H9 (cell line): ENCODE results near the gene MB21D2. TPM values are rescaled to one million over a fixed set of nuclear protein-coding genes. Genes with fewer than 3 reads are reported as not detected.

ENCODE experiments used
- DNase-seq: peaks from one replicate; pipeline ENCODE4 v3.0.0-alpha.2; 2017
- H2AFZ ChIP-seq: one replicate; pipeline ENCODE4 v1.6.1; 2013; ENCODE audit warnings: mild to moderate bottlenecking, low read length, control low read depth, moderate library complexity
- H2AK5ac ChIP-seq: 2 replicates; pipeline ENCODE4 v1.6.1; 2013; ENCODE audit warnings: low read length, control low read depth, mixed read lengths; ENCODE audit not compliant: insufficient read length
- H2BK120ac ChIP-seq: one replicate; pipeline ENCODE4 v1.6.1; 2013; ENCODE audit warnings: low read depth, mild to moderate bottlenecking, low read length, control low read depth, inconsistent platforms; ENCODE audit not compliant: poor library complexity, severe bottlenecking
- H2BK12ac ChIP-seq: 2 replicates; pipeline ENCODE4 v1.6.1; 2013; ENCODE audit warnings: low read length, control low read depth, mixed read lengths, low read depth; ENCODE audit not compliant: insufficient read length
- H2BK15ac ChIP-seq: 2 replicates; pipeline ENCODE4 v1.6.1; 2013; ENCODE audit warnings: low read depth, low read length, control low read depth
- H2BK20ac ChIP-seq: one replicate; pipeline ENCODE4 v1.6.1; 2013; ENCODE audit warnings: low read depth, mild to moderate bottlenecking, low read length, control low read depth, inconsistent platforms; ENCODE audit not compliant: poor library complexity, severe bottlenecking
- H2BK5ac ChIP-seq: 2 replicates; pipeline ENCODE4 v1.6.1; 2013; ENCODE audit warnings: low read length, control low read depth, mixed read lengths; ENCODE audit not compliant: insufficient read length
- H3K14ac ChIP-seq: 2 replicates; pipeline ENCODE4 v1.6.1; 2013; ENCODE audit warnings: low read length, control low read depth; ENCODE audit not compliant: insufficient read depth
- H3K18ac ChIP-seq: 2 replicates; pipeline ENCODE4 v1.6.1; 2013; ENCODE audit warnings: low read depth, mild to moderate bottlenecking, mixed read lengths, low read length, control low read depth; ENCODE audit not compliant: insufficient read length
- H3K23ac ChIP-seq: 2 replicates; pipeline ENCODE4 v1.6.1; 2013; ENCODE audit warnings: low read length, control low read depth, mixed read lengths, low read depth; ENCODE audit not compliant: insufficient read length
- H3K23me2 ChIP-seq: 2 replicates; pipeline ENCODE4 v1.6.1; 2013; ENCODE audit warnings: low read depth, mild to moderate bottlenecking, mixed read lengths, low read length, control low read depth; ENCODE audit not compliant: insufficient read length, poor library complexity, severe bottlenecking
- H3K27ac ChIP-seq: 2 replicates; pipeline ENCODE4 v1.5.1; 2013; ENCODE audit warnings: low read length, control low read depth, mixed read lengths, low read depth; ENCODE audit not compliant: insufficient read length
- H3K27me3 ChIP-seq: 2 replicates; pipeline ENCODE4 v1.6.1; 2013; ENCODE audit warnings: low read length, control low read depth, inconsistent platforms; ENCODE audit not compliant: insufficient read depth
- H3K4ac ChIP-seq: 2 replicates; pipeline ENCODE4 v1.6.1; 2013; ENCODE audit warnings: low read depth, mild to moderate bottlenecking, control low read depth, inconsistent platforms, low read length, moderate library complexity
- H3K4me1 ChIP-seq: 2 replicates; pipeline ENCODE4 v1.6.1; 2013; ENCODE audit warnings: low read length, control low read depth, inconsistent platforms; ENCODE audit not compliant: insufficient read depth
- H3K4me2 ChIP-seq: 2 replicates; pipeline ENCODE4 v1.6.1; 2013; ENCODE audit warnings: low read length, control low read depth, mixed read lengths; ENCODE audit not compliant: insufficient read length, insufficient read depth
- H3K56ac ChIP-seq: 2 replicates; pipeline ENCODE4 v1.6.1; 2013; ENCODE audit warnings: low read depth, mild to moderate bottlenecking, mixed read lengths, low read length, control low read depth; ENCODE audit not compliant: insufficient read length
- H3K79me1 ChIP-seq: 2 replicates; pipeline ENCODE4 v1.6.1; 2013; ENCODE audit warnings: low read depth, mild to moderate bottlenecking, moderate library complexity, low read length, control low read depth, inconsistent platforms; ENCODE audit not compliant: insufficient read depth, poor library complexity, severe bottlenecking
- H3K79me2 ChIP-seq: 2 replicates; pipeline ENCODE4 v1.6.1; 2013; ENCODE audit warnings: low read length, control low read depth, inconsistent platforms; ENCODE audit not compliant: insufficient read depth
- H3K9ac ChIP-seq: 2 replicates; pipeline ENCODE4 v1.6.1; 2013; ENCODE audit warnings: low read length, control low read depth, mixed read lengths; ENCODE audit not compliant: insufficient read length; ENCODE audit errors: extremely low read depth
- H3K9me3 ChIP-seq: one replicate; pipeline ENCODE4 v1.6.1; 2013; ENCODE audit warnings: low read depth, low read length, inconsistent platforms; ENCODE audit not compliant: control insufficient read depth
- H3T11ph ChIP-seq: one replicate; pipeline ENCODE4 v1.6.1; 2013; ENCODE audit warnings: mild to moderate bottlenecking, low read length, control low read depth, inconsistent platforms
- H4K20me1 ChIP-seq: one replicate; pipeline ENCODE4 v1.6.1; 2013; ENCODE audit not compliant: control insufficient read depth, insufficient read length, insufficient read depth
- H4K5ac ChIP-seq: 2 replicates; pipeline ENCODE4 v1.6.1; 2013; ENCODE audit warnings: low read depth, mild to moderate bottlenecking, mixed read lengths, low read length, control low read depth; ENCODE audit not compliant: insufficient read length
- H4K8ac ChIP-seq: replicated peaks from 2 replicates; pipeline ENCODE4 v1.6.1; 2013; ENCODE audit warnings: low read length, control low read depth, mixed read lengths, low read depth; ENCODE audit not compliant: insufficient read length
- H4K91ac ChIP-seq: 2 replicates; pipeline ENCODE4 v1.6.1; 2013; ENCODE audit warnings: low read depth, mild to moderate bottlenecking, moderate library complexity, mixed read lengths, low read length, control low read depth; ENCODE audit not compliant: insufficient read length
- H3K27ac Mint-ChIP-seq, 3 experiments: 2 replicates in 2 of 3; 3 replicates in 1 of 3; pipeline ENCODE4 v1.8.0; 2020 to 2021; ENCODE audit warnings: mixed read lengths in 3 of 3, mild to moderate bottlenecking in 1 of 3, moderate library complexity in 1 of 3
- H3K27me3 Mint-ChIP-seq: 2 replicates; pipeline ENCODE4 v1.8.0; 2021; ENCODE audit warnings: low read depth, mild to moderate bottlenecking, moderate library complexity, mixed read lengths
- H3K36me3 Mint-ChIP-seq, 3 experiments: 2 replicates in 2 of 3; 3 replicates in 1 of 3; pipeline ENCODE4 v1.8.0; 2020 to 2021; ENCODE audit warnings: low read depth in 3 of 3, mixed read lengths in 3 of 3; ENCODE audit not compliant: insufficient read depth in 1 of 3
- H3K4me1 Mint-ChIP-seq, 2 experiments: 2 replicates each; pipeline ENCODE4 v1.8.0; 2020; ENCODE audit warnings: mixed read lengths in 2 of 2
- H3K4me3 Mint-ChIP-seq, 2 experiments: 2 replicates in 1 of 2; 3 replicates in 1 of 2; pipeline ENCODE4 v1.8.0; 2020 to 2021; ENCODE audit warnings: mild to moderate bottlenecking in 2 of 2, mixed read lengths in 2 of 2, moderate library complexity in 1 of 2
- H3K9me3 Mint-ChIP-seq, 2 experiments: 2 replicates in 1 of 2; 3 replicates in 1 of 2; pipeline ENCODE4 v1.8.0; 2020; ENCODE audit warnings: mild to moderate bottlenecking in 2 of 2, mixed read lengths in 2 of 2, moderate library complexity in 1 of 2
- CTCF ChIP-seq: fragments of 200-600 bp; sonication (generic); conservative IDR thresholded peaks from 3 replicates; pipeline ENCODE4 v1.8.0; 2021; ENCODE audit warnings: antibody characterized with exemption, mild to moderate bottlenecking
- WGBS: extraction: QIAGEN DNeasy Blood & Tissue Kit; methylation state at CpG from one replicate; pipeline ENCODE4 v1.1.7; 2013; ENCODE audit warnings: missing lambda C conversion rate, low lambda C conversion rate, mixed read lengths; ENCODE audit not compliant: insufficient read length; ENCODE audit errors: extremely low coverage; 5-methylcytosine and 5-hydroxymethylcytosine counted together
- total RNA-seq: library from RNA; stranded (reverse); gene quantifications from 2 replicates; pipeline ENCODE4 v1.2.1, GENCODE V29; 2021

The MB21D2 gene
- total RNA-seq, 1 experiment from 2014 or later, result 19.1 TPM

DNA sequence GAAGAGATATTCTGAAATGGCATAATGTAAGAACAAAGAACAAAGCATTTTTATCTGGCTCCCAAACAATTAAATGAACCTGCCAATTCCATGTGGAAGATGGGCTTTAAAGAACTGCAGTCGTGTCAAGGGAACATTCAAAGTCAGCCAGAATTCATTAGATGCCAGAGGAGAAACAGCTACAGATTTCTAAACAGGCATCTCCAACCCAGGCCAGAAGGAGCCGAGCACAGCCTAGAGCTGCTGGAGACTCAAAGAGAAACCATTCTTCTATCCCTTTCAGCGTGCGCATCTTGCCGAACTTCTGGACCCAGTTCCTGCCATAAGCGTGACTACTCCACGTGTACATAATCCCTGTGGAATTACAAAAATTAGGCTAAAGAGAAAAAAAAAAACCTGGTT is 60.4 kb downstream of the MB21D2 start:
- no peak overlapping the region for H3K18ac ChIP-seq
- H3K9me3 ChIP-seq, result no peaks in the 10 kb centered on the region
- peaks cover 2% of the 10 kb centered on the region for H3K79me1 ChIP-seq
- H3K56ac ChIP-seq, result no peak overlapping the region
- no peak overlapping the region for H3K23ac ChIP-seq
- Mint-ChIP-seq H3K27me3 (no peaks in the 10 kb centered on the region), H3K9me3 (peaks cover 3 to 6% of the 10 kb centered on the region in 2 experiments; a peak in 3 of 5 replicates), H3K4me3 (no peak overlapping the region), H3K27ac (no peak overlapping the region), H3K36me3 (peaks cover 2 to 12% (median 9%) of the 10 kb centered on the region in 3 experiments; a peak in 5 of 7 replicates), H3K4me1 (peaks cover 30 to 40% of the 10 kb centered on the region in 2 experiments)
- no peak overlapping the region for H3K9ac ChIP-seq
- no peak overlapping the region for H4K5ac ChIP-seq
- no peak overlapping the region for H3K4ac ChIP-seq
- no peak overlapping the region for H3K27ac ChIP-seq
- H3K27me3 ChIP-seq, result no peaks in the 10 kb centered on the region
- no peaks in the 10 kb centered on the region for H3K23me2 ChIP-seq
- no peak for TF ChIP-seq CTCF
- no peak overlapping the region for H2BK20ac ChIP-seq
- no peaks in the 10 kb centered on the region for H4K20me1 ChIP-seq
- H2BK15ac ChIP-seq, result no peak overlapping the region
- no peak overlapping the region for H3K4me2 ChIP-seq
- DNase-seq, result no peak
- H4K91ac ChIP-seq, result no peak overlapping the region
- H2BK12ac ChIP-seq, result no peak overlapping the region
- no peak overlapping the region for H2AFZ ChIP-seq
- no peak overlapping the region for H4K8ac ChIP-seq
- no peak overlapping the region for H3K14ac ChIP-seq
- no peak overlapping the region for H2AK5ac ChIP-seq
- peaks cover 11% of the 10 kb centered on the region; the same call in 1 of the 2 replicates for H3K79me2 ChIP-seq
- no peak overlapping the region for H2BK5ac ChIP-seq
- no peak overlapping the region for H2BK120ac ChIP-seq
- no peaks in the 10 kb centered on the region; the same call in 1 of the 2 replicates for H3K4me1 ChIP-seq
- no peak overlapping the region for H3T11ph ChIP-seq
- no CpG with 5 or more reads among the region's 7 CpGs for WGBS
